Measurements from ENCODE around the gene CLTA.

DNA sequence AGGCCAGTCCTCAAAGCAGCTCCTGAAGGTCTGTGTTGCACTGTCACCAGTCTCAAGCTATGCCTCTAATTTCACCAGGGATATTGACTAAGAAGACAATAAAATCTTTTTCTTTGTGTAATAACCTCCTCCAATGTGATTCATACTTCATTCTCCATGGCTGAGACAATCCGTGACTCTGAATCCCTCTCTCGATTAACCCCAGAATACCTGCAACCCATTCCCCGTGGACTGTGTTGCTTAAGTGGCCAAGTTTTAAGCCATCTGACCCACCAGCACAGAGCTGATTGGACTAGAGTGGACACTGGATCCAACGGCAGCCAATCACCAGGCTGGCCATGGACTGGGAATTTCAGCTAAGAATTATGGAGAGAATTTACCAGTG, 26.9 kb upstream of the CLTA start:
- TF ChIP-seq, protein P1, sequence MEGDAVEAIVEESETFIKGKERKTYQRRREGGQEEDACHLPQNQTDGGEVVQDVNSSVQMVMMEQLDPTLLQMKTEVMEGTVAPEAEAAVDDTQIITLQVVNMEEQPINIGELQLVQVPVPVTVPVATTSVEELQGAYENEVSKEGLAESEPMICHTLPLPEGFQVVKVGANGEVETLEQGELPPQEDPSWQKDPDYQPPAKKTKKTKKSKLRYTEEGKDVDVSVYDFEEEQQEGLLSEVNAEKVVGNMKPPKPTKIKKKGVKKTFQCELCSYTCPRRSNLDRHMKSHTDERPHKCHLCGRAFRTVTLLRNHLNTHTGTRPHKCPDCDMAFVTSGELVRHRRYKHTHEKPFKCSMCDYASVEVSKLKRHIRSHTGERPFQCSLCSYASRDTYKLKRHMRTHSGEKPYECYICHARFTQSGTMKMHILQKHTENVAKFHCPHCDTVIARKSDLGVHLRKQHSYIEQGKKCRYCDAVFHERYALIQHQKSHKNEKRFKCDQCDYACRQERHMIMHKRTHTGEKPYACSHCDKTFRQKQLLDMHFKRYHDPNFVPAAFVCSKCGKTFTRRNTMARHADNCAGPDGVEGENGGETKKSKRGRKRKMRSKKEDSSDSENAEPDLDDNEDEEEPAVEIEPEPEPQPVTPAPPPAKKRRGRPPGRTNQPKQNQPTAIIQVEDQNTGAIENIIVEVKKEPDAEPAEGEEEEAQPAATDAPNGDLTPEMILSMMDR (IDR thresholded peaks at IDR 0.05): no peak
- TF ChIP-seq POLR2A (IDR thresholded peaks at IDR 0.05): no peak
